Right lobe of liver (tissue), 6 donors: ENCODE results near the gene USH1C. TPM values are rescaled to one million over a fixed set of nuclear protein-coding genes. Genes with fewer than 3 reads are reported as not detected.
A peak's percentile ranks its signal among the peaks of the same experiment; 100 is the strongest.

Source experiments
- ATAC-seq, 4 donors: fragments of 200-7000 bp; cut with Tn5 transposase; one replicate each; pipeline ENCODE4 v1.9.1; 2020; ENCODE audit warnings: mild to moderate bottlenecking in 4 of 4, moderate library complexity in 4 of 4
- DNase-seq, 3 donors: peaks; one replicate each; pipeline ENCODE4 v3.0.0-alpha.2; 2020
- H3K27ac ChIP-seq, 3 donors: fragments of 200-600 bp; one replicate each; pipeline ENCODE4 v1.8.0; 2022
- H3K27me3 ChIP-seq, 2 donors: fragments of 200-600 bp; one replicate each; pipeline ENCODE4 v1.8.0; 2022
- H3K36me3 ChIP-seq, 4 donors: fragments of 200-600 bp; sonication (generic) in 1 of 4; one replicate each; pipeline versions ENCODE4 v1.5.1 to v1.8.0; 2017 to 2022; ENCODE audit warnings: control low read depth in 1 of 4
- H3K4me1 ChIP-seq, 4 donors: fragments of 200-600 bp; sonication (generic) in 1 of 4; one replicate each; pipeline versions ENCODE4 v1.5.1 to v1.8.0; 2017 to 2022; ENCODE audit warnings: control low read depth in 1 of 4
- H3K4me3 ChIP-seq, 3 donors: fragments of 200-600 bp; one replicate each; pipeline ENCODE4 v1.8.0; 2022
- H3K9me3 ChIP-seq, 4 donors: fragments of 200-600 bp; sonication (generic) in 1 of 4; one replicate each; pipeline versions ENCODE4 v1.5.1 to v1.8.0; 2017 to 2022; ENCODE audit warnings: control low read depth in 1 of 4
- POLR2A ChIP-seq: fragments of 450-650 bp; IDR thresholded peaks from one replicate; pipeline ENCODE4 v1.6.1; 2017; ENCODE audit warnings: antibody characterized with exemption, mild to moderate bottlenecking
- WGBS: methylation state at CpG from one replicate; pipeline ENCODE4 v1.1.6; 2018; ENCODE audit warnings: low coverage, low lambda C conversion rate; ENCODE audit not compliant: insufficient coverage; ENCODE audit errors: missing lambda C conversion rate; 5-methylcytosine and 5-hydroxymethylcytosine counted together
- intact Hi-C, 2 donors: fragments of 100-400 bp; cut with DNase I; formaldehyde crosslinking; loops; one replicate each; pipeline versions ENCODE4 v1.11.2 to v1.14.1; 2022
- total RNA-seq, 6 experiments: library from RNA; depleted of rRNA in 2 of 6; stranded (reverse); fragments of >200 nt in 2 of 6; fragmentation: NEBNext Ultra II Directional in 3 of 6; extraction: Animal tissue kit (Norgen Biotek cat#: 25700) in 3 of 6; gene quantifications; one replicate each; pipeline versions ENCODE4 v1.1.0 to v1.2.4, GENCODE V29; 2016 to 2023
- TF ChIP-seq, protein P1 (sequence below), 4 donors: fragments of 200-600 bp in 3 of 4; fragments of 450-650 bp in 1 of 4; IDR thresholded peaks; one replicate each; pipeline versions ENCODE4 v1.5.1 to v1.8.0; 2016 to 2022; ENCODE audit warnings: antibody characterized with exemption in 4 of 4, mild to moderate bottlenecking in 2 of 4
- donor health status: DM: no; HTN: yes; CAD: no.
- donor health status: DM: no; HTN: no; CAD: no.
- donor health status: DM: no; HTN: no; CAD: no.
- donor health status: DM: no; HTN: yes; CAD: no.
- donor health status: DM: no; HTN: yes; CAD: no.

The USH1C gene
- total RNA-seq, 6 experiments from 2014 or later: 0.15 to 1.2 (median 0.58) TPM

DNA sequence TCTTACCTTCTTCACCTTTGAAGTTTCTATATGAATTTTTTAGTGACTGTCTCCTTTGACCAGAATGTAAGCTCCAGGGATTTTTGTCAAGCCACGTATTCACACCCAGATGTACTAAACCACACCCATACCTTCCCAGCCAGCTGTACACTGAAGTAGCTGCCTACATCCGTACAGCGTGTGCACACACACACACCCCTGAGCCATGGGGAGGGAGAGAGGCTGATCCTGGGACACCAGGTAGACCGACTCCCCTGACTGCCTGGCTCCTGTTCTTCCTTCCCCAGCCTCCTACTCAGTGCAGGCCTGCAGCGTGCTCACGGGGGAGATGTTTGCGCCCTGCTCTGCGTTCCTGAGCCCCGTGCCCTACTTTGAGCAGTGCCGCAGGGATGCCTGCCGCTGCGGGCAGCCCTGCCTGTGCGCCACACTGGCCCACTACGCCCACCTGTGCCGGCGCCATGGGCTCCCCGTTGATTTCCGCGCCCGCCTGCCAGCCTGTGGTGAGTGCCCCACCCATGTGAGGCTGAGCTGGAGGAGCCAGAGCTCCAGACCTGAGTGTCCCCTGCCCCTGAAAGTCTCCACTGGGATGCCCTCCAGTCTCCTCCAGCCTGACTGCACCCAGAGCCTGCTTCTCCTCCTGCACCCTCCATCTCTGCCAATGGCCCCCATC is 28.7 kb upstream of the USH1C start:
- H3K9me3 ChIP-seq: no peaks in the 10 kb centered on the region
- H3K27ac ChIP-seq: no peak overlapping the region
- no peaks in the 10 kb centered on the region for H3K27me3 ChIP-seq
- 44% methylated on average over 1 of the region's 20 CpGs for WGBS
- intact Hi-C loops: no loop called here
- ATAC-seq (no peak), DNase-seq (no peak)
- no peak overlapping the region for H3K4me3 ChIP-seq
- no peak for TF ChIP-seq POLR2A
- TF ChIP-seq, protein P1, sequence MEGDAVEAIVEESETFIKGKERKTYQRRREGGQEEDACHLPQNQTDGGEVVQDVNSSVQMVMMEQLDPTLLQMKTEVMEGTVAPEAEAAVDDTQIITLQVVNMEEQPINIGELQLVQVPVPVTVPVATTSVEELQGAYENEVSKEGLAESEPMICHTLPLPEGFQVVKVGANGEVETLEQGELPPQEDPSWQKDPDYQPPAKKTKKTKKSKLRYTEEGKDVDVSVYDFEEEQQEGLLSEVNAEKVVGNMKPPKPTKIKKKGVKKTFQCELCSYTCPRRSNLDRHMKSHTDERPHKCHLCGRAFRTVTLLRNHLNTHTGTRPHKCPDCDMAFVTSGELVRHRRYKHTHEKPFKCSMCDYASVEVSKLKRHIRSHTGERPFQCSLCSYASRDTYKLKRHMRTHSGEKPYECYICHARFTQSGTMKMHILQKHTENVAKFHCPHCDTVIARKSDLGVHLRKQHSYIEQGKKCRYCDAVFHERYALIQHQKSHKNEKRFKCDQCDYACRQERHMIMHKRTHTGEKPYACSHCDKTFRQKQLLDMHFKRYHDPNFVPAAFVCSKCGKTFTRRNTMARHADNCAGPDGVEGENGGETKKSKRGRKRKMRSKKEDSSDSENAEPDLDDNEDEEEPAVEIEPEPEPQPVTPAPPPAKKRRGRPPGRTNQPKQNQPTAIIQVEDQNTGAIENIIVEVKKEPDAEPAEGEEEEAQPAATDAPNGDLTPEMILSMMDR (IDR thresholded peaks at IDR 0.05): no peak
- H3K4me1 ChIP-seq: no peaks in the 10 kb centered on the region
- H3K36me3 ChIP-seq: no peaks in the 10 kb centered on the region

DNA sequence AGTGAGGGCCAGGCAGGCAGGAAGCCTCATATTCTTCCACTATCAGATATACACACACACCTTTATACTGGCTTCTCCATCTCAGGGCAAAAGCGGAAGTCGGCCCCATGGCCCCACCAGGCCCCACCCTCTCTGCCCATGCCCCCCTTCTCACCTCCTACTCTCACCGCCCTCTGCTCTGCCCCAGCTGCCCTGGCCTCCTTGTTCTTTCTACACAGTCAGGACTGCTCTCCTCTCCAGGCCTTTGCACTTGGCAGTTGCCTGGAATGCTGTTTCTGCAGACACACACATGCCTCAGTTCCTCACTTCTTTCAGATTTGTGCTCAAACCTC is 28.1 kb upstream of the USH1C start:
- no peaks in the 10 kb centered on the region for H3K27me3 ChIP-seq
- H3K36me3 ChIP-seq: no peaks in the 10 kb centered on the region
- peak in 1 of 3 donors; percentile 15 for DNase-seq
- TF ChIP-seq, protein P1 (IDR thresholded peaks at IDR 0.05): no peak
- TF ChIP-seq POLR2A: no peak
- H3K4me1 ChIP-seq: no peaks in the 10 kb centered on the region
- no peak overlapping the region for H3K27ac ChIP-seq
- H3K9me3 ChIP-seq: no peaks in the 10 kb centered on the region
- intact Hi-C loops: no loop called here
- H3K4me3 ChIP-seq: no peak overlapping the region
- WGBS: 53% methylated on average over 3 of the region's 3 CpGs
- no peak for ATAC-seq

GRCh38 chr11:17571431-17572358 is 27.5 kb upstream of the USH1C start:
- no peak for ATAC-seq
- no peaks in the 10 kb centered on the region for H3K27me3 ChIP-seq
- H3K27ac ChIP-seq: no peak overlapping the region
- WGBS: 74% methylated on average over 7 of the region's 14 CpGs
- no peaks in the 10 kb centered on the region for H3K9me3 ChIP-seq
- TF ChIP-seq POLR2A: no peak
- TF ChIP-seq, protein P1 (IDR thresholded peaks at IDR 0.05): no peak
- intact Hi-C loops: no loop called here
- no peaks in the 10 kb centered on the region for H3K36me3 ChIP-seq
- no peaks in the 10 kb centered on the region for H3K4me1 ChIP-seq
- no peak overlapping the region for H3K4me3 ChIP-seq
- DNase-seq: peak in 1 of 3 donors; percentile 17

GRCh38 chr11:17570034-17570433 is 25.8 kb upstream of the USH1C start:
- intact Hi-C loops: no loop called here
- Histone ChIP-seq H3K9me3 (no peaks in the 10 kb centered on the region), H3K4me1 (no peaks in the 10 kb centered on the region), H3K36me3 (no peaks in the 10 kb centered on the region), H3K27me3 (no peaks in the 10 kb centered on the region), H3K4me3 (no peak overlapping the region), H3K27ac (no peak overlapping the region)
- no peak for TF ChIP-seq POLR2A
- TF ChIP-seq, protein P1 (IDR thresholded peaks at IDR 0.05): no peak
- DNase-seq (peak in 1 of 3 donors; percentile 33), ATAC-seq (no peak)
- WGBS: 43% methylated on average over 4 of the region's 23 CpGs
